Ecto neural progenitor cell (in vitro differentiated cells): ENCODE results near the gene ACTL9.
"Not testable (repeated sequence)": the region's sequence is repeated elsewhere in the genome, so short reads cannot be mapped to it uniquely, and the experiment has no call there.

ENCODE experiments used
- DNase-seq: peaks from one replicate; pipeline ENCODE4 v3.0.0-alpha.2; 2018; ENCODE audit warnings: low spot score

The ACTL9 gene

DNA sequence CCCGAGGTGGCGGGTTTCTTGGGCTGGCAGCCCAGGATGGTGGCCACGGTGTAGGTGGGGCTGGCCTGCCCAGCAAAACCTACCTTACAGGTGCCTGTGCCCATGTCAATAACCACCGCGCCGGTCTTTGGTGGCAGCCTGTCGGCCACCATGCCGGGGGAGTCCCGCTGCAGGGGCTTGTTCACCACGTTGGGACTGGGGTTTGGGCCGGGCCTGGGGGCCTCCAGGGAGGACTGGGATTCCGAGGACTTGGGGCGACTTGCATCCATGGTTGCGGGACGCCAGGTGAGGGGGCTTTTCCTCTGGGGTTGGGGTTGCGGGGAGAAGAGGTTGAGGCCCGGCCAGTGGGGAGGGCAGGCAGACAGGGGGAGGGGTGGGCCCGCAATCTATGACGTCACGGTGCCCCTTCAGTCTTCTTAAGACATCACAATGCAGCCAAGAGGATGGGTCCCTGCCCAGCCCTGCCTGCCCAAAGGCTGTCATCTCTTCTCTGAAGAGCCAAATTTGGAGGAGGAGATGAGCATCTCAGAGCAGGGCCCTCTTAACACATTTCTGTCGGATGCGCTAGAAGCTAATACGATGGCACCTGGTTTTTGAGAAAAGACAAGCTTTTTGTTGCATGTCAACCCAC is at the start of gene ACTL9:
TSS of gene ACTL9 (minus strand) at position 363 of the 631 bp plus-strand sequence. CDS start at position 269, 94 bp downstream.
- DNase-seq, result no peak

- not testable (repeated sequence) for DNase-seq
Measured at GRCh38 chr19:8739291-8740065, 40.9 kb upstream of the ACTL9 start.

- DNase-seq, result no peak
Measured at GRCh38 chr19:8738377-8738776, 39.8 kb upstream of the ACTL9 start.

DNA sequence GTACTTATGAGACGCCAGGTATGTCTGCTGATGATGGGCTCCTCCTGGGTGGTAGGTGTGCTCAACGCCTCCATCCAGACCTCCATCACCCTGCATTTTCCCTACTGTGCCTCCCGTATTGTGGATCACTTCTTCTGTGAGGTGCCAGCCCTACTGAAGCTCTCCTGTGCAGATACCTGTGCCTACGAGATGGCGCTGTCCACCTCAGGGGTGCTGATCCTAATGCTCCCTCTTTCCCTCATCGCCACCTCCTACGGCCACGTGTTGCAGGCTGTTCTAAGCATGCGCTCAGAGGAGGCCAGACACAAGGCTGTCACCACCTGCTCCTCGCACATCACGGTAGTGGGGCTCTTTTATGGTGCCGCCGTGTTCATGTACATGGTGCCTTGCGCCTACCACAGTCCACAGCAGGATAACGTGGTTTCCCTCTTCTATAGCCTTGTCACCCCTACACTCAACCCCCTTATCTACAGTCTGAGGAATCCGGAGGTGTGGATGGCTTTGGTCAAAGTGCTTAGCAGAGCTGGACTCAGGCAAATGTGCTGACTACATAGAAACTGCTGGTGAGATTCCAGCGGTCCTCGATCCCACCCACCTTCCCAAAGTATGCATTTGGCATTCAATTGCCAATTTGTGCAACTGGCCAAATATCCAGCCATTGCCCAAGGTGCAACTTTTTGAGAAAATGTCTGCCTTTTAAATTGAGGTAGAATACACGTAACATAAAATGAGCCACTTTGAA is 33.0 kb upstream of the ACTL9 start:
- DNase-seq, result no peak

- DNase-seq, result no peak
Measured at GRCh38 chr19:8724276-8724675, 25.7 kb upstream of the ACTL9 start.

DNA sequence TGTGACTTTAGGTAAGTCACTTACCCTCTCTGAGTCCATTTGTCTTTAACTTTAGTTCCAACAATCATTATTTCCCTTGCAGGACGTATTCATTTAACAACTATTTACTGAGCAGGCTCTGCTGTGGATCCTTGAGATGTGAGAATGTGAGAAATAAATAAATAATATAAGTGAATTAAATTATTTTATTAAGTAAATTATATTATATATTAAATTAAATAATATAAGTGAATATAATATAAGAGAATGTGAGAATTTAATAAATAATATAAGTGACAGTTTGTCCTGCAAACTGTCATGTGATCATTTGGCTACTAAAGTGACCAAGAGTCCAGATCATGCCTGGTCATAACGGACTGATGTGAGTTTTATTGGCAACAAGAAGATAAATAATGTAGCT is 23.4 kb upstream of the ACTL9 start:
- no peak for DNase-seq

DNA sequence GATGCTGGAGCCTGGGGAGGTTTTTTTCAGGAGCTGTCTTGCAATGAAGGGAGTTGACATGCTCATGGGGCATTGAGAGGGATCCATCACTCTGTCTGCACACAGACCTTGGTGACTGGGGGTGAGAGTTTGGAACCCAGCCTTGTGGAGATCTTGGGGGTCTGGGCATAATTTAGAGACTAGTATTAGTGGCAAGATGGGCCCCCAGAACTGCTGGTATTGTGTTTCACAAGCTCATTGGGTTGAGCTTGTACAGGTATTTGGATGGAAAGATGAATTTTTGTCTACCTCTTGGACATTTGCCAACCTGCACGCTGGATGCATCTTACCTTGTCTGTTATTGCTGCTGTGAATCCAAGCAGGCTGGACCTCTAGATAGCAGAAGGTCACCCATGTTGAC is 22.7 kb upstream of the ACTL9 start, which contains the start of gene OR2Z1:
TSS of gene OR2Z1 (plus strand) at position 301 of the 400 bp plus-strand sequence. CDS start 9,395 bp downstream, outside the sequence.
- no peak for DNase-seq

GRCh38 chr19:8710337-8710736 is 11.7 kb upstream of the ACTL9 start:
- not testable (repeated sequence) for DNase-seq

- peak; percentile 8 for DNase-seq
Measured at GRCh38 chr19:8705742-8706141, 7.1 kb upstream of the ACTL9 start.

DNA sequence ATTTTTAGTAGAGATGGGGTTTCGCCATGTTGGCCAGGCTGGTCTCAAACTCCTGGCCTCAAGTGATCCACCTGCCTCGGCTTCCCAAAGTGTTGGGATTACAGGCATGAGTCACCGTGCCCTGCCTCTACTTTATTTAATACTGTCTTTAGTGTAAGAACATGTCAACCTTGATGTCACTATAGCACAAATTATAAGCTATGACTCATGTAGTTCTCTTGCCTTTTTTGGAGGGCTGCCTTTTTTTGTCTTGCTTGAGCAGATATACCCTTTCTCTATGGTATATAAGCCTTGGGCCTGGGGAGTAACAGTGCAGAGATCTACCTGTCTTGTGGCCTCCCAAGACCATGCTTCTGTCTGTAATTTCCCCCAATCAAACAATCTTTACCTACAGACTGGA is 6.7 kb upstream of the ACTL9 start:
- not testable (repeated sequence) for DNase-seq

- DNase-seq, result no peak
Measured at GRCh38 chr19:8703223-8703622, 4.6 kb upstream of the ACTL9 start.

DNA sequence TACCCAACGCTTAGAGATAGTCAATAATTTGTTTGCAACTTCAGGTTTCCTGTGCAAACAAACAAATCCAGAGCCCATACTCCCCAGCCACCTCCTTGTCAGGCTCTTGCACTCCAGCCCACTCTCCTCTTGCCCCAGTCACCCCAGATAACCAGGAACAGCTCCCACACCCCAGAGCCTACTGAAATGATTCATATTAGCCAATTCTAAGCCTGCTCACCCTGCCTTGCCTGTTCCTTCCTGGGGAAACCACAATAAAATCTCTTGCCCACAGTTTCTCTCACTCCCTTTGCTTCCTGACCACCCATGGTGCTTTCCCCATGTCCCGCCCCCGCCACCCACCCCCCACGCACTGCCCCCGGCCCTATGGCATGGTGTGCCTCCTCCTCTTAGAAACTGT is 3.8 kb upstream of the ACTL9 start:
- DNase-seq, result peak; percentile 15

- peak; percentile 20 for DNase-seq
Measured at GRCh38 chr19:8700956-8701355, 2.4 kb upstream of the ACTL9 start.

DNA sequence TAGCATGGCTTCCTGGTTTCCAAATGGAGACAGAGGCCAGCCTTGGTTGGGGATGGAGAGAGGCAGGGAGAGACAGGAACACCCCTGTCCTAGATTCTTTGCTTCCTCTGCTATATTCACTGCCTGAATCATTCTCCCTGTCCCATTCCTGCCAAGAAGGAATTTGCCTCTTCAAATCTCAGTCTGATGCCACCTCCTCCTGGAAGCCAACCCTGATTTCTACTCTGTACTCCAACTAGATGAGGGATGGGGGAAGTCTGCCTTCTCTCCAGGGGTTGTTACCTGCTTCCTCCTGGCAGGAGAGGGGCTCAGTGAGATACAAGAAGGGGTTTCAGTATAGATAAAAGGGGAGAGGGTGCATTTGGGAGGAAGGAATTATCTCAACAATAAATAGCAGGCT is 1.3 kb upstream of the ACTL9 start:
- DNase-seq, result peak; percentile 1

DNA sequence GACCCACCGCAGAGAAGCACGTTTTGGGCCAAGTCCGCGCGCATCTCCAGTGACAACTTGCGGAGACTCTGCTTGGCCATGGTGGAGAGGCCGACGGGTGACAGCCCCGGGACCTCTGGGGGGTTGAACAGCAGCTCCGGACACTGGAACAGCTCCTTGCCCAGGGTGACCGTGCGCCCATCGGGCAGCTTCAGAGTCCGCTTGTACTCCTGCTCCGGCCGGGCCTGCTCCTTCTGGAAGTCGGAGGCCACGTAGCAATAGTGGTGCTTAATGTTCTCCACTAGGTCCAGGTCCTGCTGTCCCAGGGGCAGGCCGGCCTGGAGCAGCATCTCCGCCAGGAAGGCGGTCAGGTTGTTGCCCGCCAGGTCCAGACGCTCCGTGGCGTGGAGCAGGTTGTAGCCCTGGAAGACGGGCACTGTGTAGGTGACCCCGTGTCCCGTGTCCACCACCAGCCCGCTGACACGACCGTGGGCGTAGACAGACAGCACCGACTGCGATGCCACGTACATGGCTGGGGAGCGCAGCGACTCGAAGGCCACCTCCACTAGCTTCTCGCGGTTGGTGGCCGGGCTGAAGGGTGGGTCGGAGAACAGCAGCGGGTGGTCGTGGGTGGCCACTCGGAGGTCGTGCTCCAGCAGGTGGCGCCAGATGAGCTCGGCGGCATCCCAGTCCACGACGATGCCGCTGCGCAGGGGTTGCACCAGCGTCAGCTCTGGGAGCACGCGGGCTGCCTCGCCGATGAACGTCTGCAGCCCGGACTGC is 743 bp downstream of the ACTL9 start:
- peak; percentile 60 for DNase-seq

DNA sequence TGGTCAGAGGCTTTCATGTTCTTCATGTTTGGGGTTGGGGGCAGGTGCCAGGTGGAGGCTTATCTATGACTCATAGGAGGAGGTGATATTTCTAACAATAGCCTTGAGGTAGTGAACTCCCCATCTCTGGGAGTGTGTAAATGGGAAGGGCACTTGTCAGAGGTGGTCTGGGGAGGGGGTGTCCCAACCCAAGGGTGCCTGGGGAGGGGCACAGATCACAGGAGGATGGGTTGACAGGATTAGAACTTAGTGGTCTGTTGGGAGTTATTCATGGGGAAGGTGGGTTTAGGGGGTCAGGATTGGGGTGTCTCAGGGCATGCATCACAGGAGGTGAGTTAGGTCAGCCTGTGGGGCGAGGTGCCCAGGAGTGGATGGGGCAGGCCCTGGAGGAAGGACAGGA is 1.6 kb downstream of the ACTL9 start:
- DNase-seq, result no peak

DNA sequence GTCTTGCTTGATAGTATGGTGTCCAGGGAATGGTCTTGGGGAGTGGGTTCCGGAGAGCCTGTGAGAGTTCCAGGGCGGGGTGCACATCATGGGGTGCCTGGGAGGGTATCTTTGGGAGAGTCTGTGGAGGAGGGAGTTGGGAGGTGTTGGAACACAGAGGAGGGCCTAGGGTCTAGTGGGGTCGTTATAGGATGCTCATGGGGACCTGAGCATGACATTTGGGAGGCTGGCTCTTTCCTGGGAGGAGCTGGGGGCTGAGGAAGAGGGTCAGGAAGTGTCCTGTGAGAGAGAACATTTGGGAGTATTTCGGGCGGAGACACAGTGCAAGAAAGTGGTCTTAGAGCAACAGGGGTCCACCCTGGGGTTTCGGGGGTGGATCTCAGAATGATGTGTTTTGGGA is 2.7 kb downstream of the ACTL9 start:
- no peak for DNase-seq

DNA sequence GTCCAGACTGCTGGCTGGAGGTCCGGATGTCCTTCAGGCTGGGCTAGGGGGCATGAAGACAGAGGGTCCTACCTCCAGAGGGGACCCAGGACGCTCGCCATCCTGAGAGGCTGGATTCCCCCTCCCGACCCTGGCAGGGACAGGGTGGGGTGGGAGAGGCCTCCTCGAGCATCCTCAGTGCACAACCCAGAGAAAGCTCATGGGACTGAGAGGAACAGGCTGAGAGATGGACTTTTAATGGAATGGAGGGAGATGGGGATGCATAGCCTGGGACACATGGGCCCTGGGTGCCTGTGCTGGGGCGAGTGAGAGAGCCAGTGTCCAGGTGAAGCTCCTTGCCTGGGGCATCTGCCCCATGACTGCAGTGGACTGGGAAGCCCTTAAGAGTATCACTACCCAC is 3.1 kb downstream of the ACTL9 start:
- no peak for DNase-seq

DNA sequence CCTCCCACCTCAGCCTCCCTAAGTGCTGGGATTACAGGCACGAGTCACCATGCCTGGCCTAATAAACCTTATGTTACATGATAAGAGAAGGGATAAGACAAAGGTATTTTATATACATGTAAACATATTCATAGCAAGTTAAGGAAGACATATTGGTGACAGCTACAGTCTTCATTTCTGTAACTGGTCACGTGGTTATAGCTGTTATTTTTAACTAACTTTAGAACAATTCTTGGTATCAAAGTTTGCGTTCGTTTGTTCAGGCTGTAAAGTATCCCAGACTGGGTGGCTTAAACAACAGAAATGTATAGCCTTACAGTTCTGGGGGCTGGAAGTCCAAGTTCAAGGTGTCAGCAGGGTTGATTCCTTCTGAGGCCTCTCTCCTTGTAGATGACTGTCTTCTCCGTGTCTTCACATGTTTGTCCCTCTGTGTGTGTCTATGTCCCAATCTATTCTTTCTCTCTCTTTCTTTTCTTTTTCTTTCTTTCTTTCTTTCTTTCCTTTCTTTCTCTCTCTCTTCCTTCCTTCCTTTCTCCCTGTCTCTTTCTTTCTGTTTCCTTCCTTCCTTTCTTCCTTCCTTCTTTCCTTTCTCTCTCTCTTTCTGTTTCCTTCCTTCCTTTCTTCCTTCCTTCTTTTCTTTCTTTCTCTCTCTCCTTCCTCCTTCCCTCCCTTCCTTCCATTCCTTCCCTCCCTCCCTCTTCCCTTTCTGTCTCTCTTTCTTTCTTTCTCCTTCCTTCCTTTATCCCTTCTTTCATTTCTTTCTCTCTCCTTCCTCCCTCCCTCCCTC is 7.6 kb downstream of the ACTL9 start:
- DNase-seq, result no peak

GRCh38 chr19:8688930-8689329 is 9.7 kb downstream of the ACTL9 start:
- no peak for DNase-seq

DNA sequence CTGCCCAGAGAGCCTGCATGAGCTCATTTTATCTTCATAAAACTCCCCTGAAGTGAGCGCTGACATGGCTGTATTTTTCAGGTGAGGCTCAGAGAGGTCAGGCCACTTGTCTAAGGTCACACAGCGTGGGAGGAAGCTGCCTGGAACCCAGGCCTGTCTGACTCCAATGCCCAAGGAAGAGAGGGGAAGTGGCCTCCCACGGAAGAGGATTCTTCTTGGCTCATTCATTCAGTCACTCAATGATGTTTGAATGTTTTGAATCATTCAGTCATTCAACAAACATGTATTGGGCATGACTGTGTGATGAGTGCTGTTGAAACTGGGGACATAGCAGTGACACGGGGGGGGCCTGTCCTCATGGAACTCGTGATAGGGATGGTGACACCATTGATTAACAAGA is 12.0 kb downstream of the ACTL9 start:
- no peak for DNase-seq
